IPS-18a (cell line): ENCODE data around the gene OR10V1.
A peak's percentile ranks its signal among the peaks of the same experiment; 100 is the strongest.

Experiments used
- H3K27ac ChIP-seq: one replicate; pipeline ENCODE4 v1.5.1; 2013; ENCODE audit warnings: low read length
- H3K27me3 ChIP-seq: one replicate; pipeline ENCODE4 v1.6.1; 2013; ENCODE audit warnings: mild to moderate bottlenecking, low read length; ENCODE audit not compliant: control insufficient read depth, insufficient read depth
- H3K36me3 ChIP-seq: one replicate; pipeline ENCODE4 v1.6.1; 2013; ENCODE audit warnings: low read depth, low read length; ENCODE audit not compliant: control insufficient read depth
- H3K4me1 ChIP-seq: one replicate; pipeline ENCODE4 v1.6.1; 2013; ENCODE audit warnings: low read depth, low read length; ENCODE audit not compliant: control insufficient read depth
- H3K4me3 ChIP-seq: one replicate; pipeline ENCODE4 v1.5.1; 2013; ENCODE audit warnings: low read length
- H3K9ac ChIP-seq: one replicate; pipeline ENCODE4 v1.6.1; 2013; ENCODE audit warnings: mild to moderate bottlenecking, low read length, moderate library complexity
- H3K9me3 ChIP-seq: one replicate; pipeline ENCODE4 v1.6.1; 2013; ENCODE audit warnings: low read depth, low read length; ENCODE audit not compliant: control insufficient read depth

The OR10V1 gene

GRCh38 chr11:59678118-59678812, 35.4 kb downstream of the OR10V1 start:
- no peaks in the 10 kb centered on the region for H3K9me3 ChIP-seq
- no peak overlapping the region for H3K4me3 ChIP-seq
- no peaks in the 10 kb centered on the region for H3K4me1 ChIP-seq
- no peak overlapping the region for H3K27ac ChIP-seq
- H3K27me3 ChIP-seq = no peaks in the 10 kb centered on the region
- no peaks in the 10 kb centered on the region for H3K36me3 ChIP-seq
- H3K9ac ChIP-seq = no peak overlapping the region

GRCh38 chr11:59676205-59676604, 37.4 kb downstream of the OR10V1 start:
- no peaks in the 10 kb centered on the region for H3K4me1 ChIP-seq
- H3K27me3 ChIP-seq = no peaks in the 10 kb centered on the region
- H3K36me3 ChIP-seq = no peaks in the 10 kb centered on the region
- H3K9me3 ChIP-seq = no peaks in the 10 kb centered on the region
- H3K27ac ChIP-seq = no peak overlapping the region
- H3K4me3 ChIP-seq = no peak overlapping the region
- no peak overlapping the region for H3K9ac ChIP-seq

DNA sequence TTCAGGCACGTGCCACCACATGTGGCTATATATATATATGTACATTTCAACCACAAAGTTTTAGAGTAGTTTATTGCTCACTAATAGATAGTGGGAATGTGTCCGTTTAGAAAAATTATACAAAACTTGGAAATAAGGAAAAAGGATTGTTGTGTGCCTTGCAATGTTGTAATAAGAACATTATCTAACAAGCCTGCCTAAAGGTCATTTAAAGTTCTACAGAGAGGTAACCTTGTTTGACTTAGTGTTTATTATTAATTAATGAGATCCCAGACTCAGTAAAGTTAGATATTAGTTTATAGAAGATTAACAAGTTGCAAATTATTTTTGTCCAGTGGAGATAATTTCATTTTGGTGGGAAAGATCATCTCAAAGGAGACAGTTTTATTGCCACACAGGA, 39.4 kb downstream of the OR10V1 start:
- no peaks in the 10 kb centered on the region for H3K27me3 ChIP-seq
- H3K9me3 ChIP-seq = no peaks in the 10 kb centered on the region
- no peaks in the 10 kb centered on the region for H3K36me3 ChIP-seq
- peaks cover 8% of the 10 kb centered on the region for H3K4me1 ChIP-seq
- H3K4me3 ChIP-seq = no peak overlapping the region
- no peak overlapping the region for H3K9ac ChIP-seq
- H3K27ac ChIP-seq = no peak overlapping the region

DNA sequence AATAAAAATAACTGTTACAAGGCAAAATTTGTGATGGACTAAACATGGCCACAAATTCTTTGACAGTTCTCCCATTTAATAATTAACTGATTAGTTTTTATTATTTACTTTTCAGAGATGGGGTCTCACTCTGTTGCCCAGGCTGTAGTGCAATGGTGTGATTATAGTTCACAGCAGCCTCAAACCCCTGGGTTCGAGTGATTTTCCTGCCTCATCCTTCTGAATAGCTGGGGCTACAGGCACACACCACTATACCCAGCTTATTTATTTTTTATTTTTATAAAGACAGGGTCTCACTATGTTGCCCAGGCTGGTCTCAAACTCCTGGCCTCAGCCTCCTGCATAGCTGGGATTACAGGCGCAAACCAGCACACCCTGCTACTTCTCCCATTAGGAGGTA, 40.4 kb downstream of the OR10V1 start:
- H3K4me3 ChIP-seq = no peak overlapping the region
- H3K36me3 ChIP-seq = no peaks in the 10 kb centered on the region
- no peaks in the 10 kb centered on the region for H3K27me3 ChIP-seq
- H3K9me3 ChIP-seq = no peaks in the 10 kb centered on the region
- H3K9ac ChIP-seq = no peak overlapping the region
- H3K4me1 ChIP-seq = peaks cover 8% of the 10 kb centered on the region
- H3K27ac ChIP-seq = no peak overlapping the region

DNA sequence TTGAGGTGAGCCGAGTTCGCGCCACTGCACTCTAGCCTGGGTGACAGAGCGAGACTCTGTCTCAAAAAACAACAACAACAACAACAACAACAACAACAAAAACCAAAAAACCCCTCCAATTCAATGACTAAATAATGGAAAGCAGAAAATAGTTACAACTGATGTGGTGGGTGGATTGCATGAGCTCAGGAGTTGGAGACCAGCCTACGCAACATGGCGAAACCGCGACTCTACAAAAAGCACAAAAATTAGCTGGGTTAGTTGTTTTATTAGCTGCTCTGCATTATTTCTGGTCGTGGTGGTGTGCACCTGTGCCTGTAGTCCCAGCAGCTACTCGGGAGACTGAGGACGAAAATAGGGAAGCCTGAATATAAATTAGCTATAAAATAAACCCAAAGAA, 42.2 kb downstream of the OR10V1 start:
- Histone ChIP-seq H3K4me3 (no peak overlapping the region), H3K36me3 (peaks cover 6% of the 10 kb centered on the region), H3K27ac (no peak overlapping the region), H3K4me1 (peaks cover 14% of the 10 kb centered on the region), H3K9ac (no peak overlapping the region), H3K27me3 (no peaks in the 10 kb centered on the region), H3K9me3 (no peaks in the 10 kb centered on the region)

- Histone ChIP-seq H3K4me3 (peak overlapping the region; percentile 94), H3K4me1 (peaks cover 14% of the 10 kb centered on the region), H3K9ac (peak overlapping the region; percentile 86), H3K9me3 (no peaks in the 10 kb centered on the region), H3K36me3 (peaks cover 24% of the 10 kb centered on the region), H3K27me3 (no peaks in the 10 kb centered on the region), H3K27ac (peak overlapping the region; percentile 96)
Observed at GRCh38 chr11:59669611-59670009, 44.0 kb downstream of the OR10V1 start.

DNA sequence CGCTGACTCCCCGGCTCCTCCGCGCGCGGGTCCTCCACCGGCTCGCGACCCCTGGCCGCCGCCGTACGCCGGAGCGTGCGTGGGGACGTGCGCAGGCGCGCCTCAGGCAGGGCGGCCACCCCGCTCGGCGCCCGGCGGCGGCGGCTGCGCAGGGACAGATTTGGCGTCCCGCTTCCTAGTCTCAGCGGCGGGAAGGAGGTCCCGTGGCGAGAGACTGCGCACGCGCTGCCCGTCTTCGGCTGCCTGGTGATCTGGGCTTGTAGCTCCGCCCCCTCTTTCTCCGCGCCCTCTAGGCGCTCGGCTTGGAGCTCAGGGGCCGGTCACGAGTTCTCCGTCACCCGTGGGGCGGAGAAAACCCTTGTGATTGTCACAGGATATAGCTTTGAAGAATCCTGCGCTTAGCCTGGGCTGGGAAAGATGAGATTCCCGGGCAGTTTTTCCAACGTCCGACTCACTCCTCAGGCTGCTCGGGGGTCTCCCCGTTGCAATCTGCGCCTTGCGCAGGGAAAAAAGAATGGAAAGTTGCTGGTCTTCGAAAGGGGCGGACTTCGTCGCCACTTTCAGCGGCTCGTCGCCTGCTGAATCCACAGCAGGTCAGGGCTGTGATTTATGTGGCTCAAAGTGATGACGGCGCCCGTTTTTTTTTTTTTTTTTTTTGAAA, 44.6 kb downstream of the OR10V1 start, which contains the start of gene PATL1:
TSS of gene PATL1 (minus strand) at position 88 of the 661 bp plus-strand sequence. CDS start 142 bp downstream, outside the sequence.
- no peaks in the 10 kb centered on the region for H3K27me3 ChIP-seq
- peak within 1 kb of the TSS; percentile 94 for H3K4me3 ChIP-seq
- peaks cover 29% of the 10 kb centered on the region for H3K36me3 ChIP-seq
- peak within 1 kb of the TSS; percentile 96 for H3K27ac ChIP-seq
- peak within 1 kb of the TSS; percentile 86 for H3K9ac ChIP-seq
- H3K9me3 ChIP-seq = no peaks in the 10 kb centered on the region
- peaks cover 14% of the 10 kb centered on the region for H3K4me1 ChIP-seq

DNA sequence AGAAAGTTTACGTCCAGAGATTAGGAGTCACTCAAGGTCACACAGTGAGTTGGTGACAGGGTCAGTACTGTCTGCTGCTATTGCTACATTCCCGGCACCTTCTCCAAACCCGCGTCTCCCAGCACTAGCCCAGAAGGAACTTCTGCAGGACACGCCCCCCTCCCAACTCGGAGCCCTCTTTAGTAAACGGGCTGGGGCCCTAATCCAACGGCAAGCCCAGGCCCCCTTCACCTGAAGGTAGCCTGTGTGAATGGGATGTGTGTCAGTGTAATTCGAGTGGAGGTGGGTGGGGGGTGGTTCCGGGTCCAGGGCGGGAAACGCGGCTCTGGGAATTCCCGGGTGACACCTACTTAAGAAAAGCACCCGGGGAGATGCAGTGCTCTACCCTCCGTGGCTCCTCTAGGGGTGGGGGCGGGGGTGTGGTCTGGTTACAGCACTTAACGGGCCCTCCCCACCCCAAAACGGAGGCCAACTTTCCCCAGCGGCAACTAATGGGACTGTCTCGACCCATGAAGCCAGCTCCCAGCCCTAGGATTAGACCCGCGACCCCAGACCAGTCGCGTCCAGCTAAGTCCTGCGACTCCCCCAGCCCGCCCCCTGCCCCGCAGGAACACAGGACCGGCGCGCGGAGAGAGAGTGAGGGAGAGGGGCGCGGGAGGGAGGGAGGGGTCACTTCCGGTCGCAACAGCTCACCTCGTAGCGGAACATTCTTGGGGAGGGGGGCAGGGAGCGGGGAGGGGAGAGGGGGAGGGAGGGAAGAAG, 45.3 kb downstream of the OR10V1 start:
- no peaks in the 10 kb centered on the region for H3K27me3 ChIP-seq
- peaks cover 14% of the 10 kb centered on the region for H3K4me1 ChIP-seq
- H3K9ac ChIP-seq = peak overlapping the region; percentile 86
- peaks cover 36% of the 10 kb centered on the region for H3K36me3 ChIP-seq
- H3K27ac ChIP-seq = peak overlapping the region; percentile 67
- H3K4me3 ChIP-seq = peak overlapping the region; percentile 94
- H3K9me3 ChIP-seq = no peaks in the 10 kb centered on the region

DNA sequence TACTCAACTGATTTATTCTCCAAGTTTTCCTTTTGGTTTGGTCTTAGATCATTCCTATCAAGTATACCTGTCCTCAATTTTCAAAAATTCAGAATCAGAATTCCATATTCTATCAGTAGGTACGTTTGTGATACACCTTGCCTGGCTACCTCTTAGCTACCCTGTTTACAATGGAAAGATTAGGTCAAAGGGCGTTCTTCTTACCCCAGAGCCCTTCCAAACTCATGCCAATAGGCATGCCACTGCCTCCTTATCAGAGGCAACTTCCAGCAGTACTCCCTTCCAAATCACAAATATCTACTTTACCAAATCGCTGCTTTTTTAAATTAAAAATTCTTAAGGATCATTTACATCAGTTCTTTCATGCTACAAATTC, 45.8 kb downstream of the OR10V1 start:
- Histone ChIP-seq H3K36me3 (peaks cover 37% of the 10 kb centered on the region), H3K9ac (peak overlapping the region; percentile 86), H3K27me3 (no peaks in the 10 kb centered on the region), H3K27ac (no peak overlapping the region), H3K4me3 (peak overlapping the region; percentile 94), H3K4me1 (peaks cover 14% of the 10 kb centered on the region), H3K9me3 (no peaks in the 10 kb centered on the region)

DNA sequence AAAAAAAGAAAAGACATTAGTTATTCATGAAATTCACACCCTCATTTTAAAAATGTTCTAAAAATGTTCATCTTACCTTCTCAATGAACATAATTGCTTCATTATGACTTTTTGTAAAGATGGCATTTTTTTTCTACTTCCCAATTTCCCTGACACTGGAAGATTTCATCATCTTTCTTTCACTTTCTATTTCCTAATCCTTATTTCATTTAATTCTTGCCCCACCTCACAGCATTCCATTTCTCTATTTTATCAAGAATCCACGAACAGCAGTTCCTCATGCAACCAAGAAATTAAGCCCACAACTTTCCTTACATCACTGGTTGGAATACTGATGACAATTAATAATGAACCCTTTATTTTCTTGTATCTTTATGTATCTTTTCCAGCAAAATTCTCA, 46.7 kb downstream of the OR10V1 start:
- Histone ChIP-seq H3K36me3 (peaks cover 42% of the 10 kb centered on the region), H3K4me1 (peaks cover 14% of the 10 kb centered on the region), H3K27me3 (no peaks in the 10 kb centered on the region), H3K27ac (no peak overlapping the region), H3K4me3 (no peak overlapping the region), H3K9me3 (no peaks in the 10 kb centered on the region), H3K9ac (no peak overlapping the region)
